ENCODE results near the gene TNN.

- TF ChIP-seq POLR2A (IDR thresholded peaks at IDR 0.05) (no peak), CTCF (IDR thresholded peaks at IDR 0.05) (no peak)
Measured at GRCh38 chr1:175118375-175119367, 51.0 kb downstream of the TNN start.

All from sigmoid colon (tissue), 3 donors.